K562 (cell line): ENCODE results near the gene TCIRG1. TPM values are rescaled to one million over a fixed set of nuclear protein-coding genes. Genes with fewer than 3 reads are reported as not detected.

ENCODE experiments used
- BRD4 ChIP-seq: fragments of 200-600 bp; sonication (generic); IDR thresholded peaks from 2 replicates; pipeline ENCODE4 v1.6.1; 2017; ENCODE audit warnings: inconsistent platforms
- CREM ChIP-seq: IDR thresholded peaks from 2 replicates; pipeline ENCODE4 v1.6.1; 2014; ENCODE audit warnings: antibody characterized with exemption, low read depth
- ETV1 ChIP-seq: fragments of 450-650 bp; conservative IDR thresholded peaks from 2 replicates; pipeline ENCODE4 v1.6.1; 2016; ENCODE audit warnings: missing genetic modification characterization, control low read depth, low read depth, missing compliant biosample characterization
- MTA2 ChIP-seq: fragments of 450-650 bp; IDR thresholded peaks from 2 replicates; pipeline ENCODE4 v1.6.1; 2016; ENCODE audit warnings: low read depth
- POLR2AphosphoS5 ChIP-seq: IDR thresholded peaks from 2 replicates; pipeline ENCODE4 v1.6.1; 2011; ENCODE audit warnings: mild to moderate bottlenecking, low read depth, low read length, moderate library complexity; ENCODE audit not compliant: control insufficient read depth, insufficient read depth
- PTRF ChIP-seq: fragments of 450-650 bp; IDR thresholded peaks from 2 replicates; pipeline ENCODE4 v1.6.1; 2016; ENCODE audit warnings: mild to moderate bottlenecking, missing genetic modification characterization, missing compliant biosample characterization
- RHOXF2B ChIP-seq: fragments of 250-450 bp; sonication (Bioruptor Pico); conservative IDR thresholded peaks from 2 replicates; pipeline ENCODE4 v1.5.1; 2021
- YY1 ChIP-seq, 3 experiments: IDR thresholded peaks; 2 replicates each; pipeline ENCODE4 v1.6.1; 2011; ENCODE audit warnings: low read length in 2 of 3, mild to moderate bottlenecking in 2 of 3, moderate library complexity in 2 of 3, borderline replicate concordance in 1 of 3, control low read depth in 1 of 3, low read depth in 1 of 3; ENCODE audit not compliant: insufficient read depth in 3 of 3, insufficient replicate concordance in 2 of 3, control insufficient read depth in 1 of 3, insufficient read length in 1 of 3; ENCODE audit errors: extremely low read depth in 1 of 3
- ZBTB17 ChIP-seq: fragments of 450-650 bp; formaldehyde crosslinking; IDR thresholded peaks from 2 replicates; pipeline ENCODE4 v1.4.0; 2020; ENCODE audit warnings: mild to moderate bottlenecking
- ZBTB8A ChIP-seq: fragments of 450-650 bp; IDR thresholded peaks from 2 replicates; pipeline ENCODE4 v1.6.1; 2018; ENCODE audit warnings: mild to moderate bottlenecking, moderate library complexity; ENCODE audit not compliant: partially characterized antibody
- ZNF311 ChIP-seq: fragments of 250-450 bp; sonication (Bioruptor Pico); IDR thresholded peaks from 2 replicates; pipeline ENCODE4 v1.4.0; 2020; ENCODE audit warnings: mild to moderate bottlenecking, moderate library complexity
- polyA plus RNA-seq, 8 experiments: library from polyadenylated mRNA; depleted of rRNA in 4 of 8; stranded (reverse) in 5 of 8; unstranded in 3 of 8; fragments of >200 nt; fragmentation: Nextera tagmentation in 2 of 8; fragmentation: Illumina TruSeq in 1 of 8; extraction: Ambion mirVana in 2 of 8; extraction: Trizol in 1 of 8; gene quantifications; 2 replicates each; pipeline versions ENCODE4 v1.2.1 to v1.2.3, GENCODE V29; 2011 to 2014; ENCODE audit warnings: inconsistent platforms in 1 of 8, missing spikeins in 1 of 8
- total RNA-seq, 7 experiments: library from RNA; depleted of rRNA in 6 of 7; stranded (reverse); fragments of >200 nt in 6 of 7; fragmentation: Illumina TruSeq in 2 of 7; extraction: Trizol in 2 of 7; gene quantifications; 2 replicates each; pipeline versions ENCODE4 v1.2.1 to v1.2.3, GENCODE V29; 2011 to 2021; ENCODE audit warnings: low replicate concordance in 1 of 7
- TF ChIP-seq, protein P1 (sequence below), 2 experiments: fragments of 450-650 bp; conservative IDR thresholded peaks; 2 replicates each; pipeline ENCODE4 v1.6.1; 2017; ENCODE audit warnings: mild to moderate bottlenecking in 2 of 2, moderate library complexity in 2 of 2
- TF ChIP-seq, protein P2 (sequence below): sonication (generic); formaldehyde crosslinking; IDR thresholded peaks from 2 replicates; pipeline ENCODE4 v1.5.0; 2020; ENCODE audit warnings: missing genetic modification reagents
- TF ChIP-seq, protein P3 (sequence below), 3 experiments: IDR thresholded peaks in 2 of 3; conservative IDR thresholded peaks in 1 of 3; 2 replicates each; pipeline ENCODE4 v1.5.1; 2011 to 2012; ENCODE audit warnings: low read length in 3 of 3, mild to moderate bottlenecking in 3 of 3, control low read depth in 2 of 3, improper control_type of control experiment in 1 of 3, inconsistent platforms in 1 of 3, low read depth in 1 of 3, mixed read lengths in 1 of 3, moderate library complexity in 1 of 3; ENCODE audit not compliant: insufficient read depth in 2 of 3
- TF ChIP-seq, protein P4 (sequence below): fragments of 450-650 bp; IDR thresholded peaks from 2 replicates; pipeline ENCODE4 v1.6.1; 2016; ENCODE audit warnings: borderline replicate concordance
- TF ChIP-seq, protein P5 (sequence below), 2 experiments: IDR thresholded peaks; 2 replicates each; pipeline ENCODE4 v1.6.1; 2012; ENCODE audit warnings: improper control_type of control experiment in 2 of 2, low read depth in 2 of 2, low read length in 2 of 2, borderline replicate concordance in 1 of 2

The TCIRG1 gene
- total and polyA plus RNA-seq, 9 of the 15 experiments (the other 6 are each of a cell fraction or from before 2014, with no cell fraction given) = 0.49 to 143 (median 24.4) TPM

DNA sequence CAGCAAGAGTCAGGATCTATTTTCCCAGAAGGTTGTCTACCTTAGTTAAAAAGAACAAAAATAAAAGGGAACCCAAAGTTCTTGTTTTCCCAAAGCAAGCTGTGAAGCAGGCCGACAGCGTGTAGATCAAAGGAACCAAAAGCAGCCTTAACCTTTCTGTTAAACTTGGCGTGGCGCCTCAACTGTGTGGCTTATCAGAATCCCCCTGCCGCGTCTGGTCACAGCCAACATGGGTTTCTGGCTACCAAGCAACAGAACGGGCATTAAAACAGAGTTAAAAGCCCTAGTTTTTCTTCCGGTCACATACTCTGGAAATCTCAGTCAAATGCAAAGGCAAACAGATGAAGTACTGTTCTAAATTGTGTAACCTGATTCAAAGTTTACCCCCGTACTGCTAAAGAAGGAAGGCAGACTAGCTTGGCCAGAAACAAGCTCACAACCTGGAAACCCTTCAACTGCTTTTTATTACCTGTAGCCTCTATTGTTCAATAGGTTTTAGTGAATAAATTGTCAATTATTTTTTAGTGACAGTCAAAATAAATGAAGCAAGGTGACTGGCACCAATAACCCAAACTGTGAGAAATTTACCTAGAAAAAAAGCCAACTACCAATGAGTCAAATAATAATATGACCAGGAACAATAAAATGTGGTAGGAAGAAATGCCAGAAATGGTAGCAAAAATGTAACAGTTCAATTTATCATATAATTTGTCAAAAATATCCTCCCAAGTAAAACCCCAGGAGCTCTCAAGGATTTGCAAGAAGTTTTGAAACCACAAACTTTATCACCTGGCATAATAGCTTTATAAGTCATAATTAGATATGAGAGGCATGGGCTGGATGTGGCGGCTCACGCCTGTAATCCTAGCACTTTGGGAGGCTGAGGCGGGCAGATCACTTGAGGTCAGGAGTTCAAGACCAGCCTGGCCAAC is 60.9 kb downstream of the TCIRG1 start (continued):
- TF ChIP-seq, protein P1, sequence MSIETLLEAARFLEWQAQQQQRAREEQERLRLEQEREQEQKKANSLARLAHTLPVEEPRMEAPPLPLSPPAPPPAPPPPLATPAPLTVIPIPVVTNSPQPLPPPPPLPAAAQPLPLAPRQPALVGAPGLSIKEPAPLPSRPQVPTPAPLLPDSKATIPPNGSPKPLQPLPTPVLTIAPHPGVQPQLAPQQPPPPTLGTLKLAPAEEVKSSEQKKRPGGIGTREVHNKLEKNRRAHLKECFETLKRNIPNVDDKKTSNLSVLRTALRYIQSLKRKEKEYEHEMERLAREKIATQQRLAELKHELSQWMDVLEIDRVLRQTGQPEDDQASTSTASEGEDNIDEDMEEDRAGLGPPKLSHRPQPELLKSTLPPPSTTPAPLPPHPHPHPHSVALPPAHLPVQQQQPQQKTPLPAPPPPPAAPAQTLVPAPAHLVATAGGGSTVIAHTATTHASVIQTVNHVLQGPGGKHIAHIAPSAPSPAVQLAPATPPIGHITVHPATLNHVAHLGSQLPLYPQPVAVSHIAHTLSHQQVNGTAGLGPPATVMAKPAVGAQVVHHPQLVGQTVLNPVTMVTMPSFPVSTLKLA (conservative IDR thresholded peaks at IDR 0.05) = 0 out of 4 replicates have a peak, but pooled peaks of 1 of the 2 experiments have one; percentile 28
- TF ChIP-seq POLR2AphosphoS5 (peak; percentile 53; the same call in 1 of the 2 replicates), YY1 (IDR thresholded peaks at IDR 0.05; ENCODE audit: borderline replicate concordance in 1 of 3, control insufficient read depth in 1 of 3, extremely low read depth in 1 of 3, insufficient read depth in 3 of 3, insufficient read length in 1 of 3, insufficient replicate concordance in 2 of 3, low read depth in 1 of 3, low read length in 2 of 3) (peak in 1 of 3 experiments; percentile 16), ZNF311 (CRISPR knock-in tag) (no peak), ZBTB17 (CRISPR knock-in tag) (no peak), BRD4 (no peak), MTA2 (no peak), ZBTB8A (no peak), RHOXF2B (no peak), CREM (peak; percentile 45; the same call in 1 of the 2 replicates), PTRF (no peak), ETV1 (tag) (no peak)
- TF ChIP-seq, protein P2, sequence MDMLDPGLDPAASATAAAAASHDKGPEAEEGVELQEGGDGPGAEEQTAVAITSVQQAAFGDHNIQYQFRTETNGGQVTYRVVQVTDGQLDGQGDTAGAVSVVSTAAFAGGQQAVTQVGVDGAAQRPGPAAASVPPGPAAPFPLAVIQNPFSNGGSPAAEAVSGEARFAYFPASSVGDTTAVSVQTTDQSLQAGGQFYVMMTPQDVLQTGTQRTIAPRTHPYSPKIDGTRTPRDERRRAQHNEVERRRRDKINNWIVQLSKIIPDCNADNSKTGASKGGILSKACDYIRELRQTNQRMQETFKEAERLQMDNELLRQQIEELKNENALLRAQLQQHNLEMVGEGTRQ = no peak
- TF ChIP-seq, protein P3, sequence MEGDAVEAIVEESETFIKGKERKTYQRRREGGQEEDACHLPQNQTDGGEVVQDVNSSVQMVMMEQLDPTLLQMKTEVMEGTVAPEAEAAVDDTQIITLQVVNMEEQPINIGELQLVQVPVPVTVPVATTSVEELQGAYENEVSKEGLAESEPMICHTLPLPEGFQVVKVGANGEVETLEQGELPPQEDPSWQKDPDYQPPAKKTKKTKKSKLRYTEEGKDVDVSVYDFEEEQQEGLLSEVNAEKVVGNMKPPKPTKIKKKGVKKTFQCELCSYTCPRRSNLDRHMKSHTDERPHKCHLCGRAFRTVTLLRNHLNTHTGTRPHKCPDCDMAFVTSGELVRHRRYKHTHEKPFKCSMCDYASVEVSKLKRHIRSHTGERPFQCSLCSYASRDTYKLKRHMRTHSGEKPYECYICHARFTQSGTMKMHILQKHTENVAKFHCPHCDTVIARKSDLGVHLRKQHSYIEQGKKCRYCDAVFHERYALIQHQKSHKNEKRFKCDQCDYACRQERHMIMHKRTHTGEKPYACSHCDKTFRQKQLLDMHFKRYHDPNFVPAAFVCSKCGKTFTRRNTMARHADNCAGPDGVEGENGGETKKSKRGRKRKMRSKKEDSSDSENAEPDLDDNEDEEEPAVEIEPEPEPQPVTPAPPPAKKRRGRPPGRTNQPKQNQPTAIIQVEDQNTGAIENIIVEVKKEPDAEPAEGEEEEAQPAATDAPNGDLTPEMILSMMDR (IDR thresholded peaks at IDR 0.05 in 2 of 3, conservative IDR thresholded peaks at IDR 0.05 in 1 of 3; ENCODE audit: insufficient read depth in 2 of 3, low read depth in 1 of 3, low read length in 3 of 3) = no peak
- TF ChIP-seq, protein P4, sequence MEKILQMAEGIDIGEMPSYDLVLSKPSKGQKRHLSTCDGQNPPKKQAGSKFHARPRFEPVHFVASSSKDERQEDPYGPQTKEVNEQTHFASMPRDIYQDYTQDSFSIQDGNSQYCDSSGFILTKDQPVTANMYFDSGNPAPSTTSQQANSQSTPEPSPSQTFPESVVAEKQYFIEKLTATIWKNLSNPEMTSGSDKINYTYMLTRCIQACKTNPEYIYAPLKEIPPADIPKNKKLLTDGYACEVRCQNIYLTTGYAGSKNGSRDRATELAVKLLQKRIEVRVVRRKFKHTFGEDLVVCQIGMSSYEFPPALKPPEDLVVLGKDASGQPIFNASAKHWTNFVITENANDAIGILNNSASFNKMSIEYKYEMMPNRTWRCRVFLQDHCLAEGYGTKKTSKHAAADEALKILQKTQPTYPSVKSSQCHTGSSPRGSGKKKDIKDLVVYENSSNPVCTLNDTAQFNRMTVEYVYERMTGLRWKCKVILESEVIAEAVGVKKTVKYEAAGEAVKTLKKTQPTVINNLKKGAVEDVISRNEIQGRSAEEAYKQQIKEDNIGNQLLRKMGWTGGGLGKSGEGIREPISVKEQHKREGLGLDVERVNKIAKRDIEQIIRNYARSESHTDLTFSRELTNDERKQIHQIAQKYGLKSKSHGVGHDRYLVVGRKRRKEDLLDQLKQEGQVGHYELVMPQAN = no peak
- TF ChIP-seq, protein P5, sequence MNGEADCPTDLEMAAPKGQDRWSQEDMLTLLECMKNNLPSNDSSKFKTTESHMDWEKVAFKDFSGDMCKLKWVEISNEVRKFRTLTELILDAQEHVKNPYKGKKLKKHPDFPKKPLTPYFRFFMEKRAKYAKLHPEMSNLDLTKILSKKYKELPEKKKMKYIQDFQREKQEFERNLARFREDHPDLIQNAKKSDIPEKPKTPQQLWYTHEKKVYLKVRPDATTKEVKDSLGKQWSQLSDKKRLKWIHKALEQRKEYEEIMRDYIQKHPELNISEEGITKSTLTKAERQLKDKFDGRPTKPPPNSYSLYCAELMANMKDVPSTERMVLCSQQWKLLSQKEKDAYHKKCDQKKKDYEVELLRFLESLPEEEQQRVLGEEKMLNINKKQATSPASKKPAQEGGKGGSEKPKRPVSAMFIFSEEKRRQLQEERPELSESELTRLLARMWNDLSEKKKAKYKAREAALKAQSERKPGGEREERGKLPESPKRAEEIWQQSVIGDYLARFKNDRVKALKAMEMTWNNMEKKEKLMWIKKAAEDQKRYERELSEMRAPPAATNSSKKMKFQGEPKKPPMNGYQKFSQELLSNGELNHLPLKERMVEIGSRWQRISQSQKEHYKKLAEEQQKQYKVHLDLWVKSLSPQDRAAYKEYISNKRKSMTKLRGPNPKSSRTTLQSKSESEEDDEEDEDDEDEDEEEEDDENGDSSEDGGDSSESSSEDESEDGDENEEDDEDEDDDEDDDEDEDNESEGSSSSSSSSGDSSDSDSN (IDR thresholded peaks at IDR 0.05; ENCODE audit: borderline replicate concordance in 1 of 2, low read depth in 2 of 2, low read length in 2 of 2) = no peak
